ENCODE data around the gene GGA1. TPM values are rescaled to one million over a fixed set of nuclear protein-coding genes. Genes with fewer than 3 reads are reported as not detected.

Gene GGA1
- total RNA-seq, 6 donors from 2014 or later, result 52.4 to 226 (median 68.3) TPM

GRCh38 chr22:37619991-37620390, 11.4 kb downstream of the GGA1 start:
- Histone ChIP-seq H3K4me3 (no peak overlapping the region), H3K4me1 (peaks cover 7 to 15% (median 11%) of the 10 kb centered on the region in 4 donors), H3K36me3 (peaks cover 0 to 93% (median 61%) of the 10 kb centered on the region in 4 donors), H3K27me3 (no peaks in the 10 kb centered on the region), H3K9me3 (no peaks in the 10 kb centered on the region), H3K27ac (no peak overlapping the region)
- DNase-seq (no peak), ATAC-seq (ENCODE audit: low FRiP score in 2 of 2) (no peak)
- WGBS, 2 donors, result 92 to 95% methylated on average over 7 of the region's 7 CpGs
- no peak for TF ChIP-seq POLR2AphosphoS5 (IDR thresholded peaks at IDR 0.05)
- TF ChIP-seq EP300 (IDR thresholded peaks at IDR 0.05), result no peak
- TF ChIP-seq CTCF (IDR thresholded peaks at IDR 0.05), result no peak
- no peak for TF ChIP-seq POLR2A (IDR thresholded peaks at IDR 0.05)

- H3K4me1 ChIP-seq, result peaks cover 14 to 28% (median 21%) of the 10 kb centered on the region in 4 donors
- H3K27me3 ChIP-seq, result no peaks in the 10 kb centered on the region
- H3K9me3 ChIP-seq, result no peaks in the 10 kb centered on the region
- no peak for ATAC-seq (ENCODE audit: low FRiP score in 2 of 2)
- TF ChIP-seq EP300 (IDR thresholded peaks at IDR 0.05) (no peak), POLR2A (IDR thresholded peaks at IDR 0.05) (no peak), POLR2AphosphoS5 (IDR thresholded peaks at IDR 0.05) (no peak), CTCF (IDR thresholded peaks at IDR 0.05) (no peak)
- 87 to 95% methylated on average over 12 of the region's 12 CpGs for WGBS, 2 donors
- no peak overlapping the region for H3K4me3 ChIP-seq
- DNase-seq, result no peak
- peaks cover 0 to 94% (median 63%) of the 10 kb centered on the region in 4 donors for H3K36me3 ChIP-seq
- H3K27ac ChIP-seq, result no peak overlapping the region
These were observed 12.8 kb downstream of the GGA1 start for GRCh38 chr22:37621352-37621860.

GRCh38 chr22:37623075-37624016, 14.7 kb downstream of the GGA1 start:
- 64 to 77% methylated on average over 12 to 21 of the region's 22 CpGs for WGBS, 2 donors
- no peaks in the 10 kb centered on the region for H3K27me3 ChIP-seq
- H3K4me1 ChIP-seq, result peaks cover 29 to 43% (median 34%) of the 10 kb centered on the region in 4 donors
- peak overlapping the region in 3 of 4 donors; percentile 34 to 61 (median 56) for H3K27ac ChIP-seq
- H3K36me3 ChIP-seq, result peaks cover 0 to 80% (median 44%) of the 10 kb centered on the region in 4 donors
- no peaks in the 10 kb centered on the region for H3K9me3 ChIP-seq
- H3K4me3 ChIP-seq, result no peak overlapping the region
- TF ChIP-seq CTCF (IDR thresholded peaks at IDR 0.05) (peak; percentile 50 to 96 (median 64)), POLR2AphosphoS5 (IDR thresholded peaks at IDR 0.05) (no peak)
- DNase-seq, result peak in 1 of 2 donors; percentile 73
- peak; percentile 83 to 84 for ATAC-seq (ENCODE audit: low FRiP score in 2 of 2)

- 57 to 60% methylated on average over 5 of the region's 6 CpGs for WGBS, 2 donors
- peak overlapping the region in 3 of 4 donors; percentile 34 to 61 (median 56) for H3K27ac ChIP-seq
- TF ChIP-seq EP300 (IDR thresholded peaks at IDR 0.05) (no peak), CTCF (IDR thresholded peaks at IDR 0.05) (no peak), POLR2AphosphoS5 (IDR thresholded peaks at IDR 0.05) (no peak), POLR2A (IDR thresholded peaks at IDR 0.05) (no peak)
- DNase-seq (peak in 1 of 2 donors; percentile 80), ATAC-seq (ENCODE audit: low FRiP score in 2 of 2) (peak in 1 of 2 donors; percentile 9)
- no peaks in the 10 kb centered on the region for H3K27me3 ChIP-seq
- no peaks in the 10 kb centered on the region for H3K9me3 ChIP-seq
- H3K36me3 ChIP-seq, result peaks cover 0 to 80% (median 40%) of the 10 kb centered on the region in 4 donors
- H3K4me3 ChIP-seq, result no peak overlapping the region
- peaks cover 29 to 43% (median 34%) of the 10 kb centered on the region in 4 donors for H3K4me1 ChIP-seq
These were observed 15.4 kb downstream of the GGA1 start for GRCh38 chr22:37624017-37624365.

Measured in upper lobe of left lung (tissue), 6 donors.